Mesodermal cell (in vitro differentiated cells): ENCODE results near the gene POU6F1.
"Not testable (repeated sequence)": the region's sequence is repeated elsewhere in the genome, so short reads cannot be mapped to it uniquely, and the experiment has no call there.

Experiments
- H3K27ac ChIP-seq: 2 replicates; pipeline ENCODE4 v1.7.0; 2013; ENCODE audit warnings: mild to moderate bottlenecking, low read depth, low read length, moderate library complexity; ENCODE audit not compliant: severe bottlenecking
- H3K36me3 ChIP-seq: 2 replicates; pipeline ENCODE4 v1.7.1; 2013; ENCODE audit warnings: mild to moderate bottlenecking, low read length, moderate library complexity; ENCODE audit not compliant: control insufficient read depth, insufficient read depth
- H3K4me1 ChIP-seq: one replicate; pipeline ENCODE4 v1.7.1; 2013; ENCODE audit warnings: mild to moderate bottlenecking, low read length; ENCODE audit not compliant: insufficient read depth, control insufficient read depth, poor library complexity, severe bottlenecking
- H3K4me3 ChIP-seq: 2 replicates; pipeline ENCODE4 v1.7.0; 2013; ENCODE audit warnings: low read length, control low read depth, mild to moderate bottlenecking; ENCODE audit not compliant: insufficient read depth, poor library complexity, severe bottlenecking; ENCODE audit errors: extremely low read depth
- H3K9me3 ChIP-seq: 2 replicates; pipeline ENCODE4 v1.7.1; 2013; ENCODE audit warnings: mild to moderate bottlenecking, low read length, moderate library complexity; ENCODE audit not compliant: control insufficient read depth
- WGBS, 2 experiments: methylation state at CpG; one replicate each; pipeline ENCODE4 v1.1.5; 2013; ENCODE audit warnings: missing lambda C conversion rate in 2 of 2; ENCODE audit not compliant: insufficient coverage in 2 of 2; 5-methylcytosine and 5-hydroxymethylcytosine counted together

POU6F1 gene

DNA sequence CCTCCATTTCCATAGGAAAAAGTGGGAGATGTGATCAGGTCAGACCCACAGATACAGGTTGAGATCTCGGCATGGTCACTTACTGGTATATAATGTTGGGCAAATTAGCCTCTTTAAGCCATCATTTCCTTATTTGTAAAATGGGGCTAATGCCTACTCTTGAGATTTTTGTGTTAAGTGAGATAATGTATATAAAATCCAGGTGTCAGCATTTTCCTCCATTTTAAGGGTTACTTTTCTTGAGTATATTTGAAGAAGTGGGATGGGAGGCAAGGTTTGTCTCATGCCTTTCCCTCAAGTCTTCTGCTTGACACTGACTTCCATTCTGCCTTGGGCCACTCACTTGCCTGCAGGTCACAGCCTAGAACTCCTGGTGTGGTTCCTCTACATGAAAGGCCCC is 10.1 kb upstream of the POU6F1 start:
- H3K9me3 ChIP-seq = no peaks in the 10 kb centered on the region
- H3K4me1 ChIP-seq = no peaks in the 10 kb centered on the region
- no CpG with 5 or more reads among the region's 1 CpG for WGBS, 2 experiments
- no peaks in the 10 kb centered on the region for H3K36me3 ChIP-seq
- H3K4me3 ChIP-seq = no peak overlapping the region
- H3K27ac ChIP-seq = no peak overlapping the region

DNA sequence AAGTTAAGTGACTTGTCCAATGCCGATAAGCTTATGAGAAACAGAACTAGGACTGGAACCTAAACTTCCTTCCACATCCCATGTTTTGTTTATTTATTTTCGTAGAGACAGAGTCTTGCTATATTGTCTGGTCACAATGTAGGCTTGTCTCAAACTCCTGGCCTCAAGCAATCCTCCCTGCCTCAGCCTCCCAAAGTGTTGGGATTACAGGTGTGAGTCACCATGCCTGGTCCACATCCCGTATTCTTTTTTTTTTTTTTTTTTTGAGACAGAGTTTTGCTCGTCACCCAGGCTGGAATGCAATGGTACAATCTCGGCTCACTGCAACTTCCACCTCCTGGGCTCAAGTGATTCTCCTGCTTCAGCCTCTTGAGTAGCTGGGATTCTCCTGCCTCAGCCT is 9.2 kb upstream of the POU6F1 start:
- H3K27ac ChIP-seq, H3K36me3 ChIP-seq, H3K4me1 ChIP-seq, H3K4me3 ChIP-seq, H3K9me3 ChIP-seq: not testable (repeated sequence)
- 95 to 100% methylated on average over 2 to 4 of the region's 5 CpGs for WGBS, 2 experiments

DNA sequence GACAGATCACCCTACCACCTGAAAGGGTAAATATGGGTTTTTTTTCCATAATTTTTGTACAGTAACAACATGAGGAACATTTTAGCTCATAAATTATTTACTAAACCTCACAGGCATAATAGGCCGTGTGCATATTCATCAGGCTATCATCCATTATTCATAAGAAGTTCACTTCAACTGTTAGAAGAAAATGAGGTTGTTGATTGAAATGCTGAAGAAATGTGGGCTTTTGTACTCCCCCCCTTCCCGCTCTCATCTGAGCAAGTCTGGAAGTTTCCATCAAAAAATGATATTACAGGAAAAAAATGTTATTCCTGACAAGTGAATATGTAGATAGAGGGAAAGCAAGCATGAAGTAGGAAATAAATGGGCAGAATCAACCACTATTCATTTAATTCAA is 7.9 kb upstream of the POU6F1 start:
- H3K27ac ChIP-seq = no peak overlapping the region
- H3K4me3 ChIP-seq = no peak overlapping the region
- no CpG with 5 or more reads among the region's 2 CpGs for WGBS, 2 experiments

DNA sequence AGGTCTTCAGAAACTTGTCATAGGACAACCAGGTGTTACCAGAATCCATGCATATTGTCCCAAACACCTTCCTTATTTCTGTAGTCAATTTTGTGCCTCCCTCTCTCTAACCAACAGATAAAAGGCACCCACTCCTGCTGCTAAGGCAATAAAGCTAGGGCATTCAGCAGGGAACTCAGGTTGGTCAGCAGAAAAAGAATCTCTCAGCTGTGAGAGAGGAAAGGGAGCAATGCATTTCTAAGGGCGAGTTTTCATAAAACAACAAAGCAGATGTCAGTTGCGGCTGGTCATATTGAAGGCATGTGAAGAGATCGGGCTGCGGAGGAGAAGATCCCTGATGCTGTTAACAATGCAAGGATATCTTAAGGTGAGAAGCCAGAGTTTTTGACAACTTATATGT is 7.4 kb upstream of the POU6F1 start:
- H3K4me3 ChIP-seq = no peak overlapping the region

More for the DNA sequence above, 7.9 kb upstream of the POU6F1 start:
- Histone ChIP-seq H3K9me3 (no peaks in the 10 kb centered on the region), H3K4me1 (no peaks in the 10 kb centered on the region), H3K36me3 (no peaks in the 10 kb centered on the region)

DNA sequence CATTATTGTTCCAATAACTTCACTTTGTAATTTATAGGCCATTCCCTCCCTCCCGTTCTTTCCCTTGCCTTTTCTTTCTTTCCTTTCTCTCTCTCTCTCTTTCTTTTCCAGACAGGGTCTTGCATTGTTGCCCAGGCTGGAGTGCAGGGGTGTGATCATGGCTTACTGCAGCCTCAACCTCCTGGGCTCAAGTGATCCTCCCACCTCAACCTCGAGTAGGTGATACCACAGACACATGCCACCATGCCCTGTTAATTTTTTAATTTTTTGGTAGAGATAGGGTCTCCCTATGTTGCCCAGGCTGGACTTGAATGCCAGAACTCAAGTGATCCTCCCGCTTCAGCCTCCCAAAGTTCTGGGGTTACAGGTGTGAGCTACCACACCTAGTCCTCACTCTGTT is 6.8 kb upstream of the POU6F1 start:
- 86 to 92% methylated on average over 2 of the region's 3 CpGs for WGBS, 2 experiments
- Histone ChIP-seq H3K36me3 (no peaks in the 10 kb centered on the region), H3K27ac (no peak overlapping the region), H3K4me1 (no peaks in the 10 kb centered on the region), H3K9me3 (no peaks in the 10 kb centered on the region), H3K4me3 (no peak overlapping the region)

More for the DNA sequence above, 7.4 kb upstream of the POU6F1 start:
- H3K36me3 ChIP-seq = no peaks in the 10 kb centered on the region
- 72 to 77% methylated on average over 4 of the region's 4 CpGs for WGBS, 2 experiments
- no peak overlapping the region for H3K27ac ChIP-seq
- H3K9me3 ChIP-seq = no peaks in the 10 kb centered on the region
- H3K4me1 ChIP-seq = no peaks in the 10 kb centered on the region

DNA sequence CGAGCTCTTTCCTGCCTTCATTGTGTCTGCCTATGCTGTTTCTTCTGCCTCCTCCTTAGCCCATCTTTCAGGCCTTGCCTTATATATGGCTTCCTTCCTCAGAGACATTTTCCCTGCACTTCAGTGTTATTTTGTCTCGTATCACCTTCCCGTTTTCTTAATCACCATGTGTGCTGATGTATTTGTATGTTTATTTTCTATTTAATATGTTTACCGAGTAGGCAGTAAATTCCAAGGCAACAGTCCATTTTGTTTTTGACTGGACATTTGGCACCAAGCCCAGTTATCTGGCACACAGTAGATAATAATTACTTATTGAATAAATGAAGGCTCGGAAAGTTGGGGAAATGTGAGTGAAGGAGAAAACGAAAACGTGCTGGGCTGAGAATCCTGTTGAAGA is 4.6 kb upstream of the POU6F1 start:
- H3K36me3 ChIP-seq = no peaks in the 10 kb centered on the region
- 88 to 92% methylated on average over 4 to 6 of the region's 7 CpGs for WGBS, 2 experiments
- H3K9me3 ChIP-seq = no peaks in the 10 kb centered on the region
- no peak overlapping the region for H3K4me3 ChIP-seq
- no peak overlapping the region for H3K27ac ChIP-seq
- H3K4me1 ChIP-seq = peaks cover 4% of the 10 kb centered on the region

DNA sequence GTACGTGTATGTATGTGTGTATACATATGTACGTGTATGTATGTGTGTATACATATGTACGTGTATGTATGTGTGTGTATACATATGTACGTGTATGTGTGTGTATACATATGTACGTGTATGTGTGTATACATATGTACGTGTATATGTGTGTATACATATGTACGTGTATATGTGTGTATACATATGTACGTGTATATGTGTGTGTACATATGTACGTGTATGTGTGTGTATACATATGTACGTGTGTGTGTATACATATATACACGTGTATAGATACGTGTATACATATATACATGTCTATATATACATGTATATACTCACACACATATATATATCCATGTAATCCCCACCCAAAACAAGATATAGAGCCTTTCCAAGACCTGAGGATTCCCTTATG is 2.0 kb upstream of the POU6F1 start:
- not testable (repeated sequence) for H3K4me1 ChIP-seq, H3K4me3 ChIP-seq, H3K27ac ChIP-seq, H3K36me3 ChIP-seq, H3K9me3 ChIP-seq
- whole genome bisulfite sequencing, 2 experiments = 93 to 96% methylated on average over 6 to 7 of the region's 12 CpGs

DNA sequence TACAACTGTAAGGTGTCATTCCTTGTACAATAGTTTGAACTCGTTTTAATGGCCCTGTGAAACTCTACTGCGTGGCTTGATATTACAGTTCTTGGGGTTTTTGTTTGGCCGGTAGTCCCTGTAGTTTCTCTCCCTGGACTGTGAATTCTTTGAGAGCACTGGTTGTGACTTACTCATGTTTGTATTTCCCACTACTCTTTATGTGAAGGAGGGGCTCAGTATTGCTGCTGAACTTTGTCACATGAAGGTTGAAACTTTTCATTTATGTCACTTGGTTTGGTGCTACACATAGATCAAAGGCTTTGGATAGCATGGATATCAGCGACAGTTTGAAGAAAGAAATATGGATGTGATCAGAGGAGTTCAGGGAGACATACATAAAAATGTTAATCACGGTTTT is 1.5 kb upstream of the POU6F1 start:
- Histone ChIP-seq H3K4me1 (peaks cover 9% of the 10 kb centered on the region), H3K27ac (no peak overlapping the region), H3K9me3 (no peaks in the 10 kb centered on the region), H3K36me3 (no peaks in the 10 kb centered on the region), H3K4me3 (no peak overlapping the region)
- 84 to 85% methylated on average over 3 to 4 of the region's 5 CpGs for WGBS, 2 experiments

DNA sequence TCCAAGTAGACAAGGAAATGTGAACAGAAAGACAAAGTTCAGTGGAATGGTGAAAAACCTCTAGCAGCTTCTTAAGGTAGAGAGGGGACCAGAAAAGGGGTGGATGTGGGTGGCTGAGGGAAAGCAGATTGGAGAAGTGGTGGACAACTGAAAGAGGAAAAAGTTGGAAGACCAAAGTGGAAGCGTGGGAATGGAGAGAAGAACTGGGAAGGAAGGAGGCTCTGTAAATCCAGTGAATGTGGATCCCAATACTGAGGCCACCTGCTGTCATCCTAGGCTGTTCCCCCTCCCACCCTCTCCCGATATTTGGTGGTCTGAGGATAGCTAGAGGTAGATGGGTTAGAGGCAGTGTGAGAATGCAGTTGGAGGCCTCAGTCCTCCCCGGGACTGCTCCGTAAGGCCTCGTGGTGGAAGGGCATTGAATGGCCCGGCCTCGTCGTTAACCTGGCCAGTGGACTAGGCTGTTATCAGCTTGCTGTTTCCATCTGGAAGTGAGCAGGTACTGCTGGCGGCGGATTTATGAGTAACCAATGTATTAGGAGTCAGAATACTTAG is 822 bp upstream of the POU6F1 start:
- Histone ChIP-seq H3K27ac (no peak overlapping the region), H3K9me3 (no peaks in the 10 kb centered on the region), H3K4me1 (peaks cover 9% of the 10 kb centered on the region), H3K36me3 (no peaks in the 10 kb centered on the region), H3K4me3 (peak overlapping the region; percentile 64)
- 54 to 55% methylated on average over 6 to 7 of the region's 10 CpGs for WGBS, 2 experiments

DNA sequence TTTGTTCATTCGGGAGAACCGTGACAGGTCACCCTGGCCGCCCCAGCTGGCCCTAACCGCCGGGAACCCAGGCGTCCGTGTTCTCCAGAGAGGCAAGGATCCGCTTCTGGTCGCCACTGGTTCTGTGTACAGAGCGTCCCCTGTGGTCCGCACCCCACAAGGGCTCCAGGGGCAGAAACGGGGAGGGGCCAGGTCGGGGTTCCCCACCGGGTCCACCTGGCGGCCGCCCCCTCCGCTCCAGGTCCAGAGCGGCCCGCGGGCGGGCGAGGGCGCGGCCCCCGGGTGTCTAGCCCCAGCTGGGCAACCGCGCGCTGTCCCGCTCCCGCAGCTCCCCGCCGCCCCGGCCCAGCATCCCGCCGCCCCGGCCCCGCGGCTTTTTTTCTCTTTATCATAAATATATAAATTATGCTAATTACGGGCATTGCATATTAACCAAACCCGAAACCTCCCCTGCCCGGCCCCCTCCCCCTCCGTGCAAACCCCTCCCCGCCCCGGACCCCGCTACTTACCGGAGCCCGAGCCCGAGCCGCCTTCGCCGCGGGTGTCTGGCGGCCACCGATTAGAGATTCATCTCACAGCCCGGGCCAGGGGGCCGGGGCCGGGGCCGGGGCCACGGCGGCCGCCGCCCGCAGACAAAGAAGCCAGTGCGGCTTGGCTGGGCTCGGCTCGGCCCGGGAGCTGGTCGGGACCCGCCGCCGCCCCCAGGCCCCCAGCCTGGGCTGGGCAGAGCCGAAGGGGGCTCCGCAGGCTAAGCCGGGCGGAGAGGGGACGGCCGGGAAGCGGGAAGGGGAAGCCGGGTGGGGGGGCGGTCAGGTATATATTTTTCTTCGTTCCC is 512 bp downstream of the POU6F1 start:
- H3K27ac ChIP-seq = peak overlapping the region; percentile 76
- no peaks in the 10 kb centered on the region for H3K36me3 ChIP-seq
- H3K4me1 ChIP-seq = peaks cover 9% of the 10 kb centered on the region
- 1 to 4% methylated on average over 19 to 44 of the region's 81 CpGs for WGBS, 2 experiments
- no peaks in the 10 kb centered on the region for H3K9me3 ChIP-seq
- H3K4me3 ChIP-seq = peak overlapping the region; percentile 64

DNA sequence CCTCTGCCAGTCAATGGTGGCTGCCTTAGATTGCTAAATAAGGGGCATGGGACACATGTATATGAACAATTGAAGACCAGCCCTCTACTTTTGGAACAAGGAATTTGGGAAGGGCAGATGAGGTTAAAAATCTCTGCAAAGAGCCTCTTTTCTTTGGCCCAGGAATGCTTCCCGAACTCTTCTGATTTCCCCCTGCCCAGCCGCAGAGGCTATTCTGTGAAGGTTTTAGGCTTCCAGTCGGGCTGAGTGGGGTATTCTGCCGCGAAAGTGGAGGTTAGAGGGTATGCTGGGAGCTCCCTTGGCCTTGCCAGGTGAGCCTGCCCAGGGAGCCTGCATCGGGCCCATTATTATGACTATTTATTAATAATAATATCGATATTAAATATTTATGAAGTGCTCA is 1.2 kb downstream of the POU6F1 start:
- Histone ChIP-seq H3K9me3 (no peaks in the 10 kb centered on the region), H3K27ac (no peak overlapping the region), H3K36me3 (no peaks in the 10 kb centered on the region), H3K4me1 (peaks cover 9% of the 10 kb centered on the region), H3K4me3 (peak overlapping the region; percentile 64)
- WGBS, 2 experiments = 60% methylated on average over 1 of the region's 7 CpGs; no CpG with 5 or more reads in 1 of the 2 experiments
